BJ (cell line): ENCODE data around the gene ISCU. TPM values are rescaled to one million over a fixed set of nuclear protein-coding genes. Genes with fewer than 3 reads are reported as not detected.
"Not testable (repeated sequence)": the region's sequence is repeated elsewhere in the genome, so short reads cannot be mapped to it uniquely, and the experiment has no call there.

ENCODE experiments used
- CTCF ChIA-PET: fragments of 350-600 bp; formaldehyde crosslinking; extraction: SDS; loops from one replicate; lab custom pipeline; 2021; ENCODE audit warnings: antibody characterized with exemption, inconsistent platforms; lab: Yijun Ruan, JAX
- POLR2A ChIA-PET: fragments of 300-600 bp; sonication (Branson Sonifier 250); formaldehyde crosslinking; extraction: SDS; loops from one replicate; lab custom pipeline; 2021; ENCODE audit warnings: antibody characterized with exemption; lab: Charles Lee
- DNase-seq: peaks from one replicate; pipeline ENCODE4 v3.0.0-alpha.2; 2011; ENCODE audit warnings: low read depth
- H3K27me3 ChIP-seq: 2 replicates; pipeline ENCODE4 v1.6.0; 2011; ENCODE audit warnings: low read length; ENCODE audit not compliant: control insufficient read depth, insufficient read depth
- H3K36me3 ChIP-seq: 2 replicates; pipeline ENCODE4 v1.5.1; 2011; ENCODE audit warnings: low read length; ENCODE audit not compliant: control insufficient read depth, insufficient read depth
- H3K4me3 ChIP-seq: 2 replicates; pipeline ENCODE4 v1.5.1; 2011; ENCODE audit warnings: low read depth, mild to moderate bottlenecking, control low read depth, low read length
- CTCF ChIP-seq: IDR thresholded peaks from 2 replicates; pipeline ENCODE4 v1.5.1; 2011; ENCODE audit warnings: low read depth, mild to moderate bottlenecking, control low read depth, inconsistent platforms, low read length, moderate library complexity; ENCODE audit not compliant: insufficient read depth
- polyA plus RNA-seq: library from polyadenylated mRNA; depleted of rRNA; stranded (reverse); fragments of >200 nt; gene quantifications from 2 replicates; pipeline ENCODE4 v1.2.3, GENCODE V29; 2011

Gene ISCU
- polyA plus RNA-seq, 1 experiment: 125 TPM

GRCh38 chr12:108589840-108590229 lies 27.4 kb downstream of the ISCU start:
- POLR2A ChIA-PET: no interaction called here
- no peaks in the 10 kb centered on the region; the same call in 1 of the 2 replicates for H3K27me3 ChIP-seq
- H3K4me3 ChIP-seq: no peak overlapping the region
- H3K36me3 ChIP-seq: peaks cover 4% of the 10 kb centered on the region; the same call in 1 of the 2 replicates
- CTCF ChIA-PET: interaction anchor here (1.1 to 1.5 kb wide), 2 partner anchors 10 to 26 kb away, joined by 4 to 5 read pairs; no protein-coding TSS in a partner anchor
- no peak for DNase-seq
- TF ChIP-seq CTCF: no peak

GRCh38 chr12:108590463-108590862 lies 28.1 kb downstream of the ISCU start:
- POLR2A ChIA-PET, DNase-seq, H3K27me3 ChIP-seq, H3K4me3 ChIP-seq, H3K36me3 ChIP-seq: not testable (repeated sequence)
- CTCF ChIA-PET: interaction anchor here (0.7 to 1.1 kb wide), 2 partner anchors 25 to 26 kb away, joined by 3 to 5 read pairs; no protein-coding TSS in a partner anchor

DNA sequence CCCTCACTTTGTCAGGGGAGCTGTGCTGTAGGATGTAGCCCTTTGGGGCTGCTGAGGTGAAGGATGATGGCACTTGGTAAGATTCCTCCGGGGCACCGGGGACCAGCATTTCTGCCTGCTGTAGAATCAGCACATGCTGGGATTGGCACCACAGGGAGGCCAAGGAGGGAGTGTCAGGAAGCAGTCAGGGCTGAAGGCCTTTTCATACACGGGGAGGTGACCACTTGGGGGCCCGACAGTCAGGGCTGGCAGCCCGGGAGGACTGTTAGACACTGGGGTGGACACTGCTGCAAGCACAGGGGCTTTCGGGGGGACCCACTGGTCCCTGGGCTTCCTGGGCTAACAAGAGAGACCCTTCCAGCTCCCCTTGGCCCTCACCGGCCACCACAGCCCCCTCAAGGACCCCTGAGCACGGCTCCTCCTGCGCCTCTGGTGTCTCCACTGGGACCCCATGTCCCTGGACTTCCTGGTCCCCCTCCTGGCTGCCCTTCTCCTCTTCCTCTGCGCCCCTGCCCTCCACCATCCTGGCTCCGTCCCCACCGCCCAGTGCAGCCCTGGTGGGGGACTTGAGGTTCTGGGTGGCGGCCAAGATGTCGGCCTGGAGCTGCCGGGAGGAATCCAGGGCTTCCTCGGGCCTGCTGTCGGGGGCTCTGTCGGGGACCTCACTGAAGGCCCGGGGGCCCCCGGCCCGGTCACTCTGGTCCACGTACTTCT lies 29.0 kb downstream of the ISCU start:
- ChIA-PET POLR2A (no interaction called here), CTCF (interaction anchor here (0.7 kb wide), 1 partner anchor 26 kb away, joined by 3 read pairs; no protein-coding TSS in a partner anchor)
- no peak for TF ChIP-seq CTCF
- DNase-seq: no peak
- Histone ChIP-seq H3K4me3 (no peak overlapping the region), H3K27me3 (no peaks in the 10 kb centered on the region; the same call in 1 of the 2 replicates), H3K36me3 (peaks cover 4% of the 10 kb centered on the region; the same call in 1 of the 2 replicates)

DNA sequence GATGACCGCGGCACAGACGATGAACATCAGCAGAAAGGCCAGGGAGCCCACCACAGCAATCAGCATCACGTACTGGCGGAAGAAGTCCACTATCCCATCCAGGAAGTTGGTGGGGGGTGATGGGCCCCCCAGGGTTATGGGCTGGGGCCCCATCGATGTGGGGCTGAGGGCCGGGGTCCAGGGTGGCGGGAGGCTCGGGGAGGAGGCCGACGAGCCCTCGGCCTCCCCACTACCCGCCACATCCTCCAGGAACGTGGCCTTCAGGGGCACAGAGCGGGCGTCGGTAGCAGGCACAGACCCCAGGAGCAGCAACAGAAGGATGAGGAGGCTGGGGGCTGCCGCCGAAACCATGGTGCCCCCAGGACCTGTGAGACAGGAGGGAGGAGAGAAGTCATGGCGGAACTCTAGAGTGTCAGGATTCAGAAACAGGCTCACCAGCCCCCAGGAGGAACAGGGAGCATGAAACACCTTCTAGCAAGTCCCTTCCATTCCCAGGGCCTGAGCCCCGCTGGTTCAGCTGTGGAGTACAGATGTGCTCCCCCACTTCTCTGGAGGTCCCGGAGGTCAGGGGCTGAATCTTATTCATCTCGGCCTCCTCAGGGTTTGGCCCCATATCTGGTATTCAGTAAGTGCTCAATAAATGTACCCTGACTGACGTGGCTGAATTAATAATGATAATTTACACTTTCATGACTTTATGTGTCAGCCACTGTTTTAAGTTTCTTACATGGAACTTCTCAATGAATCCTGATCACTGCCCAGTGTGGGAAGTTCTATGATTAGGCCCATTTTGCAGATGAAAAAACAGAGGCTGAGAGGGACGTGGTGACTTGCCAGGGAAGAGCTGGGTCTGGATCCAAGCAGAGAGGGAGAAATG lies 29.9 kb downstream of the ISCU start:
- no peaks in the 10 kb centered on the region; the same call in 1 of the 2 replicates for H3K27me3 ChIP-seq
- DNase-seq: no peak
- CTCF ChIA-PET: interaction anchor here (0.6 to 1.6 kb wide), 2 partner anchors 26 to 763 kb away, joined by 3 to 7 read pairs; no protein-coding TSS in a partner anchor
- H3K36me3 ChIP-seq: peaks cover 4% of the 10 kb centered on the region; the same call in 1 of the 2 replicates
- no peak for TF ChIP-seq CTCF
- POLR2A ChIA-PET: no interaction called here
- H3K4me3 ChIP-seq: no peak overlapping the region

DNA sequence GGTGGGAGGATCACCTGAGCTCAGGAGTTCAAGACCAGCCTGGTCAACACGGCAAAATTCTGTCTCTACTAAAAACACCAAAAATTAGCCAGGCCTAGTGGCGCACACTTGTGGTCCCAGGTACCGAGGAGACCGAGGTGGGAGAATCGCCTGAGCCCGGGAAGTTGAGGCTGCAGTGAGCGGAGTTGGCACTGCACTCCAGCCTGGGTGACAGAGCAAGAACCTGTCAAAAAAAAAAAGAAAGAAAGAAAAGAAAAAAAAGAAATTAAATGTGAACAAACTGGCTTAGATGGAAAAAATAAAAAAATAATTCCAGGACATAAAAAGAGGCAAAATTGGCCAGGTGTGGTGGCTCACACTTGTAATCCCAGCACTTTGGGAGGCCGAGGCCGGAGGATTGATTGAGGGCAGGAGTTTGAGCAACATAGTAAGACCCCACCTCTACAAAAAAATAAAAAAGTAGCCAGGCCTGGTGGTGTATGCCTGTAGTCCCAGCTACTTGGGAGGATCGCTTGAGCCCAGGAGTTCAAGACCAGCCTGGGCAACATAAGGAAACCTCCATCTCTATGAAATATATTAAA lies 32.0 kb downstream of the ISCU start:
- no peak for DNase-seq
- POLR2A ChIA-PET: no interaction called here
- Histone ChIP-seq H3K27me3 (no peaks in the 10 kb centered on the region), H3K4me3 (no peak overlapping the region), H3K36me3 (peaks cover 4% of the 10 kb centered on the region; the same call in 1 of the 2 replicates)
- CTCF ChIA-PET: interaction anchor here (1.6 to 3.0 kb wide), 2 partner anchors 24 kb away, joined by 7 to 16 read pairs; no protein-coding TSS in a partner anchor
- TF ChIP-seq CTCF: no peak
